B cell (primary cell): ENCODE measurements around the gene SYNC. TPM values are rescaled to one million over a fixed set of nuclear protein-coding genes. Genes with fewer than 3 reads are reported as not detected.
A peak's percentile ranks its signal among the peaks of the same experiment; 100 is the strongest.

Experiments used
- ATAC-seq: fragments of 200-7000 bp; cut with Tn5 transposase; one replicate; pipeline ENCODE4 v1.10.0; 2021; ENCODE audit warnings: low read depth, mild to moderate bottlenecking, moderate number of reproducible peaks, moderate library complexity
- CTCF ChIA-PET: fragments of 350-600 bp; sonication (Branson Sonifier 250); formaldehyde crosslinking; loops from one replicate; lab custom pipeline; 2021; ENCODE audit warnings: antibody characterized with exemption, inconsistent platforms; lab: Charles Lee
- POLR2A ChIA-PET: fragments of 350-600 bp; sonication (Branson Sonifier 250); formaldehyde crosslinking; loops from one replicate; lab custom pipeline; 2021; ENCODE audit warnings: antibody characterized with exemption; lab: Charles Lee
- DNase-seq: peaks from one replicate; pipeline ENCODE4 v3.0.0; 2013
- H2AFZ ChIP-seq: 2 replicates; pipeline ENCODE4 v1.6.1; 2012; ENCODE audit warnings: mild to moderate bottlenecking, low read depth, low read length; ENCODE audit not compliant: insufficient read depth, poor library complexity, severe bottlenecking
- H3K27ac ChIP-seq, 2 donors: 1 replicate in 1 of 2; 2 replicates in 1 of 2; pipeline ENCODE4 v1.5.1; 2012 to 2013; ENCODE audit warnings: low read length in 2 of 2, mild to moderate bottlenecking in 2 of 2, moderate library complexity in 1 of 2
- H3K27me3 ChIP-seq, 4 experiments: fragments of 200-600 bp in 1 of 4; sonication (generic) in 1 of 4; replicated peaks in 1 of 4; 1 replicate in 2 of 4; 2 replicates in 2 of 4; pipeline versions ENCODE4 v1.6.1 to v1.7.0; 2013 to 2016; ENCODE audit warnings: low read length in 3 of 4, mild to moderate bottlenecking in 2 of 4, mixed read lengths in 1 of 4, moderate library complexity in 1 of 4; ENCODE audit not compliant: insufficient read depth in 4 of 4, control insufficient read depth in 3 of 4; ENCODE audit errors: control extremely low read depth in 1 of 4
- H3K36me3 ChIP-seq, 2 experiments: replicated peaks in 1 of 2; 1 replicate in 1 of 2; 2 replicates in 1 of 2; pipeline versions ENCODE4 v1.6.1 to v1.7.1; 2013; ENCODE audit warnings: low read length in 1 of 2; ENCODE audit not compliant: insufficient read depth in 2 of 2, control insufficient read depth in 1 of 2; ENCODE audit errors: control extremely low read depth in 1 of 2, extremely low read depth in 1 of 2
- H3K4me1 ChIP-seq, 2 donors: fragments of 200-600 bp in 1 of 2; sonication (generic) in 1 of 2; 1 replicate in 1 of 2; 2 replicates in 1 of 2; pipeline versions ENCODE4 v1.5.1 to v1.6.1; 2013 to 2017; ENCODE audit warnings: low read length in 2 of 2; ENCODE audit not compliant: control insufficient read depth in 2 of 2, insufficient read depth in 2 of 2
- H3K4me2 ChIP-seq: replicated peaks from 2 replicates; pipeline ENCODE3; 2012; ENCODE audit warnings: mild to moderate bottlenecking, low read depth, low read length; ENCODE audit not compliant: poor library complexity, severe bottlenecking
- H3K4me3 ChIP-seq, 5 experiments: fragments of 200-600 bp in 1 of 5; sonication (generic) in 1 of 5; 1 replicate in 3 of 5; 2 replicates in 2 of 5; pipeline versions ENCODE4 v1.5.1 to v1.7.0; 2011 to 2016; ENCODE audit warnings: low read length in 4 of 5, mild to moderate bottlenecking in 4 of 5, low read depth in 2 of 5, control low read depth in 1 of 5, moderate library complexity in 1 of 5; ENCODE audit not compliant: insufficient read depth in 1 of 5; ENCODE audit errors: control extremely low read depth in 1 of 5, extremely low read depth in 1 of 5
- H3K79me2 ChIP-seq: fragments of 200-600 bp; sonication (generic); one replicate; pipeline ENCODE4 v1.6.0; 2016; ENCODE audit warnings: low read length; ENCODE audit not compliant: control insufficient read depth, insufficient read depth
- H3K9ac ChIP-seq: fragments of 200-600 bp; sonication (generic); 2 replicates; pipeline ENCODE4 v1.6.1; 2017; ENCODE audit warnings: mild to moderate bottlenecking, low read length, moderate library complexity
- H3K9me3 ChIP-seq, 3 donors: one replicate each; pipeline versions ENCODE4 v1.6.1 to v1.7.1; 2013; ENCODE audit warnings: low read length in 2 of 3; ENCODE audit not compliant: control insufficient read depth in 2 of 3, insufficient read depth in 1 of 3; ENCODE audit errors: control extremely low read depth in 1 of 3
- H4K20me1 ChIP-seq: 2 replicates; pipeline ENCODE4 v1.6.0; 2012; ENCODE audit warnings: mild to moderate bottlenecking, low read length; ENCODE audit not compliant: insufficient read depth, control insufficient read depth, poor library complexity, severe bottlenecking
- H3K27ac Mint-ChIP-seq: one replicate; pipeline ENCODE4 v1.8.0; 2021; ENCODE audit warnings: mixed read lengths
- H3K27me3 Mint-ChIP-seq: one replicate; pipeline ENCODE4 v1.8.0; 2021; ENCODE audit warnings: mixed read lengths
- H3K4me1 Mint-ChIP-seq: one replicate; pipeline ENCODE4 v1.8.0; 2021; ENCODE audit warnings: mixed read lengths
- H3K4me3 Mint-ChIP-seq: one replicate; pipeline ENCODE4 v1.8.0; 2021; ENCODE audit warnings: mixed read lengths
- H3K9me3 Mint-ChIP-seq: one replicate; pipeline ENCODE4 v1.8.0; 2022; ENCODE audit warnings: mixed read lengths; ENCODE audit not compliant: insufficient read depth
- CTCF ChIP-seq: fragments of 200-600 bp; IDR thresholded peaks from one replicate; pipeline ENCODE4 v1.8.0; 2022; ENCODE audit warnings: antibody characterized with exemption, mild to moderate bottlenecking
- EZH2 ChIP-seq: IDR thresholded peaks from 2 replicates; pipeline ENCODE4 v1.6.1; 2012; ENCODE audit warnings: borderline replicate concordance, low read depth, mild to moderate bottlenecking, moderate library complexity, low read length; ENCODE audit not compliant: insufficient read depth, poor library complexity, severe bottlenecking
- whole genome bisulfite sequencing: methylation state at CpG from one replicate; pipeline ENCODE4 v1.1.5; 2013; ENCODE audit warnings: missing lambda C conversion rate; ENCODE audit not compliant: insufficient coverage; 5-methylcytosine and 5-hydroxymethylcytosine counted together
- intact Hi-C: fragments of 100-400 bp; cut with micrococcal nuclease; formaldehyde crosslinking; loops from one replicate; pipeline ENCODE4 v1.10.0; 2022
- polyA plus RNA-seq: library from polyadenylated mRNA; depleted of rRNA; stranded (reverse); fragments of >200 nt; gene quantifications from 2 replicates; pipeline ENCODE4 v1.2.3, GENCODE V29; 2012
- total RNA-seq, 2 donors: library from RNA; stranded (reverse); fragments of 120-200 nt in 1 of 2; gene quantifications; 1 replicate in 1 of 2; 2 replicates in 1 of 2; pipeline versions ENCODE4 v1.2.3 to v1.2.4, GENCODE V29; 2013 to 2022

The SYNC gene
- total and polyA plus RNA-seq, 2 donors (not counting 1 experiment from before 2014, with no cell fraction given) = not detected

- Histone ChIP-seq H3K9ac (no peak overlapping the region), H3K9me3 (peaks cover 0 to 17% (median 0%) of the 10 kb centered on the region in 3 donors), H3K4me2 (no peak overlapping the region), H3K4me3 (no peak overlapping the region), H3K4me1 (peaks cover 10 to 18% of the 10 kb centered on the region in 2 donors), H3K27ac (no peak overlapping the region), H2AFZ (no peak overlapping the region), H3K36me3 (no peaks in the 10 kb centered on the region), H3K79me2 (no peaks in the 10 kb centered on the region), H4K20me1 (no peaks in the 10 kb centered on the region), H3K27me3 (peaks cover 0 to 34% (median 20%) of the 10 kb centered on the region in 4 experiments)
- 70% methylated on average over 2 of the region's 6 CpGs for WGBS
- ATAC-seq (no peak), DNase-seq (no peak)
- ChIA-PET POLR2A (no interaction called here), CTCF (no interaction called here)
- TF ChIP-seq CTCF (no peak), EZH2 (no peak)
- Mint-ChIP-seq H3K4me3 (peak overlapping the region; percentile 69), H3K4me1 (peaks cover 2% of the 10 kb centered on the region), H3K27ac (no peak overlapping the region), H3K9me3 (no peaks in the 10 kb centered on the region), H3K27me3 (peaks cover 24% of the 10 kb centered on the region)
- intact Hi-C loops = no loop called here
Observed at GRCh38 chr1:32743380-32744070, 41.0 kb upstream of the SYNC start.

- TF ChIP-seq EZH2 (no peak), CTCF (no peak)
- no peak overlapping the region for H3K27ac Mint-ChIP-seq
- Histone ChIP-seq H3K9ac (no peak overlapping the region), H3K4me3 (no peak overlapping the region), H3K4me1 (peaks cover 10 to 18% of the 10 kb centered on the region in 2 donors), H2AFZ (no peak overlapping the region), H3K27me3 (peaks cover 0 to 34% (median 20%) of the 10 kb centered on the region in 4 experiments), H3K36me3 (no peaks in the 10 kb centered on the region), H3K27ac (no peak overlapping the region), H3K4me2 (no peak overlapping the region), H3K9me3 (peaks cover 0 to 17% (median 0%) of the 10 kb centered on the region in 3 donors), H3K79me2 (no peaks in the 10 kb centered on the region), H4K20me1 (no peaks in the 10 kb centered on the region)
- intact Hi-C loops = no loop called here
- H3K27me3 Mint-ChIP-seq = peaks cover 24% of the 10 kb centered on the region
- DNase-seq (no peak), ATAC-seq (no peak)
- POLR2A ChIA-PET = no interaction called here
- no peaks in the 10 kb centered on the region for H3K9me3 Mint-ChIP-seq
- CTCF ChIA-PET = interaction anchor here (1.3 kb wide), 1 partner anchor 190 kb away, joined by 3 read pairs; no protein-coding TSS in a partner anchor
- 80% methylated on average over 1 of the region's 4 CpGs for WGBS
- H3K4me1 Mint-ChIP-seq = peaks cover 2% of the 10 kb centered on the region
- H3K4me3 Mint-ChIP-seq = peak overlapping the region; percentile 69
Observed at GRCh38 chr1:32742956-32743355, 40.4 kb upstream of the SYNC start.
